Dermis microvascular lymphatic vessel endothelial cell (primary cell): ENCODE measurements around the gene DUSP28. TPM values are rescaled to one million over a fixed set of nuclear protein-coding genes. Genes with fewer than 3 reads are reported as not detected.
A peak's percentile ranks its signal among the peaks of the same experiment; 100 is the strongest.

Experiments
- DNase-seq, 2 donors: peaks; one replicate each; pipeline versions ENCODE4 v3.0.0 to v3.0.0-alpha.2; 2010; ENCODE audit warnings: low read depth in 2 of 2
- total RNA-seq: library from RNA; depleted of rRNA; stranded (reverse); fragments of >200 nt; gene quantifications from 2 replicates; pipeline ENCODE4 v1.2.1, GENCODE V29; 2014

DUSP28 gene
- total RNA-seq, 1 donor from 2014 or later, result 1.4 TPM

GRCh38 chr2:240572141-240573031 lies 12.2 kb downstream of the DUSP28 start:
- no peak for DNase-seq

DNA sequence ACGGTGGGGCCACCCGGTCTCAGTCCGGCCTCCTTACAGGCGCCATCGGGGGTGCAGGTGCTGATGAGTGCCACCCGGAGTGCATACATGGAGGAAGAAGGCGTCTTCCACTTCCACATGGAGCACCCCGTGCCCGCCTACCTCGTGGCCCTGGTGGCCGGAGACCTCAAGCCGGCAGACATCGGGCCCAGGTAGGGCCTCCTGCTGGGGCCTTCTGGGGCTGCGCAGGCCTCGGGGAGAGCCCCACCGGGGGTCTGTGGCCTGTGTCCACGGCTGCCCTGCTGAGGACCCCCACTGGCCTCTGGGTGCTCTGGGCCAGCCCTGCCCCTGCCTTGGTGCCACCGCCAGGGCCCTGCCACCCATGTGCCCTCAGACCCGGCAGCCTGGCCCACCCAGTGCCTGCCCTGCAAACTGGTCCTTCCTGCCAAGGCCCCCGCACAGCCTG lies 12.9 kb downstream of the DUSP28 start:
- DNase-seq, result no peak

DNA sequence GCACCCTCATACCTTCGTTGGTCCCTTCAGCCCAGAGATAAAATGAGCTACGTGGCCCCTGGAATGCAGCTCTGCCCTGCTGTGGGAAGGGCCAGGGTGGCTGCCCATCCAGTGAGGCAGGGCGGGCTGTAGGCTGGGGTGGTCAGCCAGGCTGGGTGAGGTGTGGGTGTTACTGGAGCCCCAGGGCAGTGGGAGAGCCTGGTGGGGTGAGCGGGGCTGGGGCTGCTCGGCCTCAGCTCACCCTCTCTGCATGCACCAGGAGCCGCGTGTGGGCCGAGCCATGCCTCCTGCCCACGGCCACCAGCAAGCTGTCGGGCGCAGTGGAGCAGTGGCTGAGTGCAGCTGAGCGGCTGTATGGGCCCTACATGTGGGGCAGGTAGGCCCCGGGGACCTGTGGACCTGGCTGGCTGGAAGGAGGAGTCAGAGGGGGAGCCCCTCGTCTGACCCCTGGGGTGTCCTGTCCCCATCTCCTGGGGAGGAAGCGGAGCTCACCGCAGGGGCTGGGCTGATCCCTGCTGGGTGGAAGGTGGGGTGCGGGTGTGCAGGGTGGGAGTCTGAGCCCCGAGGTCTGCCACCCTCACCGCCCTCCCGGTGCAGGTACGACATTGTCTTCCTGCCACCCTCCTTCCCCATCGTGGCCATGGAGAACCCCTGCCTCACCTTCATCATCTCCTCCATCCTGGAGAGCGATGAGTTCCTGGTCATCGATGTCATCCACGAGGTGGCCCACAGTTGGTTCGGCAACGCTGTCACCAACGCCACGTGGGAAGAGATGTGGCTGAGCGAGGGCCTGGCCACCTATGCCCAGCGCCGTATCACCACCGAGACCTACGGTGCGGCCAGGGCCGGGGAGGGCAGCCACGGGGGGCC lies 13.6 kb downstream of the DUSP28 start:
- no peak for DNase-seq

DNA sequence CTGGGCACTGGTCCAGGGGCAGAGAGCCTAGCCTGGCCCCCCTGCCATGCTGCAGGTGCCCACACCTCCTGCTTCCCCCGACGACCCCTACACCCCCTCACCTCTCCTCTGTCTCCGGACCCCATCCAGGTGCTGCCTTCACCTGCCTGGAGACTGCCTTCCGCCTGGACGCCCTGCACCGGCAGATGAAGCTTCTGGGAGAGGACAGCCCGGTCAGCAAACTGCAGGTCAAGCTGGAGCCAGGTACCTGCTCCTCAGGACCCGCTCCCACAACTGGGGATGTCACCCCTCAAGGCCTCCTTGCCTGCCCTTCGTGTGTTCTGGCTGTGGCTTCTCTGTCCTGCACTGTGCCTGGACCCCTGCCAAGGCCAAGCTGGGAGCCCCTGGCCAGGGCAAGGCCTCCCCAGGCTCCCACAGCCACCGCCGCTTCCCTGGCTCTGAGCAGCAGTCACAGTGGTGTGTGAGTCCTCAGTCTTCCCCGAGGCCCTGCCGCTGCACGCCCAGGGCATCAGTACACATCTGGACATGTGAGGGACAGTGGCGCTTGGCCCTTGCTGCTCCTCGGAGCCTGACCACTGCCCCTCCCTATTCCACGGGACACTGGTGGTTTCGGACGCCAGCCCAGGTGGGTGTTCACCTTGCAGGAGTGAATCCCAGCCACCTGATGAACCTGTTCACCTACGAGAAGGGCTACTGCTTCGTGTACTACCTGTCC lies 14.4 kb downstream of the DUSP28 start:
- no peak for DNase-seq

- no peak for DNase-seq
Observed at GRCh38 chr2:240575101-240575965, 15.2 kb downstream of the DUSP28 start.

GRCh38 chr2:240576036-240576435 lies 15.9 kb downstream of the DUSP28 start:
- no peak for DNase-seq

GRCh38 chr2:240576436-240577205 lies 16.5 kb downstream of the DUSP28 start:
- DNase-seq, result no peak

DNA sequence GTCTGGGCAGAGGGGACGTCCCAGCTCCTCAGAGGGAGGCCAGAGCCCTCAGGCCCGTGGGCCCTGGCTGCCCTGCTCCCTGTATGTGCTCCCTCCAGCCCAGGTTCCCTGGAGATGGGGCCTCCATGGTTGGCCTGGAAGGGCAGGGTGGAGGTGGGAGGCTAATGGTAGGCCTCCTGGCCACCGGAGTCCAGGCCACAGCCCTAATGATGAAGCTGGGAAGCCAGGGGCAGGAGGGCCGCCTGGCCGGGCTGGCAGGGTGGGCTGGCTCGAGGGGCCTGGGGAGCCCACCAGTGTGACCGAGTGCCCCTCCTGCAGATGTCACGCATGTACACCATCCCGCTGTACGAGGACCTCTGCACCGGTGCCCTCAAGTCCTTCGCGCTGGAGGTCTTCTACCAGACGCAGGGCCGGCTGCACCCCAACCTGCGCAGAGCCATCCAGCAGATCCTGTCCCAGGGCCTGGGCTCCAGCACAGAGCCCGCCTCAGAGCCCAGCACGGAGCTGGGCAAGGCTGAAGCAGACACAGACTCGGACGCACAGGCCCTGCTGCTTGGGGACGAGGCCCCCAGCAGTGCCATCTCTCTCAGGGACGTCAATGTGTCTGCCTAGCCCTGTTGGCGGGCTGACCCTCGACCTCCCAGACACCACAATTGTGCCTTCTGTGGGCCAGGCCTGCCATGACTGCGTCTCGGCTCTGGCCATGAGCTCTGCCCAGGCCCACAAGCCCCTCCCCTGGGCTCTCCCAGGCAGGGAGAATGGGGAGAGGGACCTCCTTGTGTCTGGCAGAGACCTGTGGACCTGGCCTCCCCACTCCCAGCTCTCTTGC lies 17.3 kb downstream of the DUSP28 start:
- no peak for DNase-seq

- no peak for DNase-seq
Observed at GRCh38 chr2:240578110-240578450, 17.9 kb downstream of the DUSP28 start.

- DNase-seq, result no peak
Observed at GRCh38 chr2:240578488-240578887, 18.3 kb downstream of the DUSP28 start.

DNA sequence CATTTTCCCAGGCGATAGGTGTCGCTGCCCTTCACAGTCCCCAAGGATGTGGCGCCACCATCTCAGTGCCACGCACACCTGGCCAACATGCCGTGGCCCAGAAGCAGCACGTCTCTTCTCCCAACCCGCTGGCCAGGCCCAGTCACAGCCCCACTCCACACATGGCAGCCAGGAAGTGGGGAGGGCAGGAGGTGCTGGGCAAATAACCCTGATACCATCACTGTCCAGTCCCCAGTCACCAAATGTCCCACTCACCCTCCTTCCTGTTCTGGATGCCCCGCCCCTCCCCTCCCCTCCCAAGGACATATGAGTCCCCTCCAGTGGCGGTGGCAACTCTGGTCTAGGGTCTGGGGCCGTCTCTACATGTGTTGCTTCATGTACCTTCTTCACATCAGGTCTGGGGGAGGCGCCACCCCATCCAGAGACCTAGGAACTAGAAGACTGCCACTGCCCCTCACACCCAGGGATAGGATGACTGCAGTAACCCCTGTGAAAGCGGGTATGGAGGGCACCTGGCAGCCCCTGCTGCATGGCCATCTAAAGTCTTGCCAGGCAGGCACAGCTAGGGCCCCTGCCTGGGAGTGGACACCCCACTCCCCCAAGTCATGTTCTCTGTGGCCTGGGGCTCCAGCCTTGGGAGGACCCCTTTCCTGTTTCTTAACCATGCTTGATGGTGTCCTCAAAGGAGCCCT lies 19.1 kb downstream of the DUSP28 start:
- no peak for DNase-seq

DNA sequence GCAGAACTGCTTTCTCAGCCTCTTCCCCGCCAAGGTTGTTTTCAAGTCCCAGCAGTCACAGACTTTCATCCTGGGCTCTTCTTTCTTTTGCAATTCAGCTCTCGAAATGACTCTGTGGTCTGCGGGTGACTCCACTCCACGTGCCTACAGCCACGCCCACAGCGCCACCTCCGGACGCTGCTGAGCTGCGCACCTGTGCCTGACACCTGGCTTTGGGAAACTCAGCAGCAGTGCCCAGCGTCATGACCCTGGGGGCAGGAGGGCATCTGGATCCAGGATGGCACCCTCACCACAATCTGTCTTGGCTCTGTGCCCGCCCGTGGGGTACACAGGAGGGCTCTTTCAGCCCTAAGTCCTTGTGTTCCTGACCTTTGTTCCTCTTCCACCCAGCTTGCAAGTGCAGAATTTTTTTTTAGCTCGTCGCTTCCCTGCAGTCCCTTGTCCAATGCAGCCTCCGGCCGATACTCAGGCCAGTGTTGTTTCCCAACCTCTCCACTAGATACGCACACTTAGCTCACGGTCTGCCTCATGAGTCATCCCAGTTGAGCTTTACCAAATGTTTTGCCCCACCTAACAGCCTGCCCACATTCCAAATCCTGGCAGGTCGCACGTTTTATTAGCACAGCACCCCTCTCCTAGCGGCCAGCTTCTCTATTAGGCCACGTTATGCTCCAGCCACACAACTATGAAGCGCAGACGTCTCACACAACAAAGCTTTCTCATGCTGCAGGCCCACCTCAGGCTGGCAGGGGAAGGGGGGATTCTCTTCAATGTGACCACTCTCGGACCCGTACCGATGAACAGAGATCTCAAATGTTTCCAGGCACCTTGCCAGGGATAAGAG lies 19.8 kb downstream of the DUSP28 start:
- DNase-seq, result no peak

DNA sequence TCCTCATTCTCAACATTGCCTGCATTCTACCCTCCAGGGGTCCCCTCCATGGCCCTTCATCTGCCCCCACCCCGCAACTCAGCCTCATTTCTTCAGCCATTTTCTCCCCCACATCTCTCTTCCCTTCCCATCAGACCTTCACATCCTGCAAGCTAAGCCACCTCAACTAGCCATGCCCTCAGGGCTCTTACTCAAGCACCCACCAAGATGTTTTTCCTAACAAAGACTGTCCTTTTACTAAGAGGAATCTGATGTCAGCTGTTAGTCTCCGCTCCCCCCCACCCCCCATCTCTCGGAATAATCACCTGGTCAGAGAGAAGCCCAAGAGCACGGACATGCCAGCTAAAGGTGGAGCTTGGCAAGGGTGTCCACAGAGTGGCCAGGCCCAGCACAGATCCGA lies 21.7 kb downstream of the DUSP28 start:
- DNase-seq, result no peak

- DNase-seq, result peak in 1 of 2 donors; percentile 14
Observed at GRCh38 chr2:240582781-240583180, 22.6 kb downstream of the DUSP28 start.

GRCh38 chr2:240583774-240584173 lies 23.6 kb downstream of the DUSP28 start:
- no peak for DNase-seq

GRCh38 chr2:240584486-240585031 lies 24.4 kb downstream of the DUSP28 start:
- peak; percentile 56 to 81 for DNase-seq

GRCh38 chr2:240585101-240585500 lies 24.9 kb downstream of the DUSP28 start:
- no peak for DNase-seq
